SK-N-SH (cell line): ENCODE measurements around the gene KCNQ4. TPM values are rescaled to one million over a fixed set of nuclear protein-coding genes. Genes with fewer than 3 reads are reported as not detected.

Experiments
- CTCF ChIA-PET: fragments of 300-600, 350-600 bp; formaldehyde crosslinking; extraction: SDS; loops from one replicate; lab custom pipeline; 2021; lab: Yijun Ruan, JAX
- POLR2A ChIA-PET: fragments of 350-600 bp; sonication (Branson Sonifier 250); formaldehyde crosslinking; extraction: SDS; loops from one replicate; lab custom pipeline; 2020; ENCODE audit warnings: antibody characterized with exemption, inconsistent platforms; lab: Yijun Ruan, JAX
- DNase-seq: peaks from one replicate; pipeline ENCODE4 v3.0.0; 2012
- H2AFZ ChIP-seq: fragments of 200-600 bp; sonication (generic); 2 replicates; pipeline ENCODE4 v1.8.1; 2016; ENCODE audit warnings: antibody characterized with exemption, mild to moderate bottlenecking, low read depth
- H3F3A ChIP-seq: fragments of 200-600 bp; sonication (generic); replicated peaks from 2 replicates; pipeline ENCODE3; 2016; ENCODE audit warnings: antibody characterized with exemption, mild to moderate bottlenecking; ENCODE audit not compliant: insufficient read depth
- H3K27ac ChIP-seq, 2 experiments: fragments of 200-500 bp in 1 of 2; fragments of 200-600 bp in 1 of 2; sonication (Bioruptor generic) in 1 of 2; sonication (generic), shearing (Covaris generic) in 1 of 2; 2 replicates each; pipeline versions ENCODE4 v1.5.1 to v1.6.1; 2014 to 2016; ENCODE audit warnings: low read depth in 2 of 2, inconsistent platforms in 1 of 2, low read length in 1 of 2, mild to moderate bottlenecking in 1 of 2, mixed read lengths in 1 of 2
- H3K27me3 ChIP-seq: fragments of 200-600 bp; sonication (generic), shearing (Covaris generic); 2 replicates; pipeline ENCODE4 v1.6.1; 2016; ENCODE audit warnings: mixed run types; ENCODE audit not compliant: insufficient read depth
- H3K36me3 ChIP-seq, 2 experiments: fragments of 200-500 bp in 1 of 2; fragments of 200-600 bp in 1 of 2; sonication (Bioruptor generic) in 1 of 2; sonication (generic) in 1 of 2; replicated peaks in 1 of 2; 2 replicates each; pipeline versions ENCODE3 to v1.5.1; 2014 to 2016; ENCODE audit warnings: low read length in 1 of 2, mild to moderate bottlenecking in 1 of 2; ENCODE audit not compliant: insufficient read depth in 2 of 2, control insufficient read depth in 1 of 2
- H3K4me1 ChIP-seq, 2 experiments: fragments of 200-500 bp in 1 of 2; fragments of 200-600 bp in 1 of 2; sonication (Bioruptor generic) in 1 of 2; sonication (generic), shearing (Covaris generic) in 1 of 2; 2 replicates each; pipeline versions ENCODE4 v1.5.1 to v1.6.1; 2014 to 2016; ENCODE audit warnings: low read depth in 1 of 2, low read length in 1 of 2, mixed run types in 1 of 2; ENCODE audit not compliant: insufficient read depth in 2 of 2, control insufficient read depth in 1 of 2
- H3K4me2 ChIP-seq: fragments of 200-600 bp; sonication (generic), shearing (Covaris generic); 2 replicates; pipeline ENCODE4 v1.6.1; 2017; ENCODE audit warnings: mixed run types
- H3K4me3 ChIP-seq, 2 experiments: fragments of 200-500 bp in 1 of 2; fragments of 200-600 bp in 1 of 2; sonication (Bioruptor generic) in 1 of 2; sonication (generic), shearing (Covaris generic) in 1 of 2; 2 replicates each; pipeline versions ENCODE4 v1.5.1 to v1.8.1; 2014 to 2016; ENCODE audit warnings: low read depth in 2 of 2, inconsistent platforms in 1 of 2, low read length in 1 of 2, mild to moderate bottlenecking in 1 of 2, mixed read lengths in 1 of 2, moderate library complexity in 1 of 2
- H3K79me2 ChIP-seq: fragments of 200-600 bp; sonication (generic); 2 replicates; pipeline ENCODE4 v1.8.1; 2017; ENCODE audit warnings: mild to moderate bottlenecking; ENCODE audit not compliant: insufficient read depth
- H3K9ac ChIP-seq: fragments of 200-600 bp; sonication (generic); 2 replicates; pipeline ENCODE4 v1.6.1; 2017; ENCODE audit warnings: mixed run types
- H3K9me2 ChIP-seq: fragments of 200-600 bp; sonication (generic); 2 replicates; pipeline ENCODE4 v1.6.1; 2017; ENCODE audit warnings: mixed run types
- H3K9me3 ChIP-seq: fragments of 200-600 bp; sonication (generic); 2 replicates; pipeline ENCODE4 v1.6.1; 2017; ENCODE audit warnings: mixed run types, mild to moderate bottlenecking, moderate library complexity
- H4K20me1 ChIP-seq: fragments of 200-600 bp; sonication (generic); 2 replicates; pipeline ENCODE4 v1.6.1; 2017; ENCODE audit warnings: mild to moderate bottlenecking, mixed run types; ENCODE audit not compliant: insufficient read depth
- EZH2phosphoT487 ChIP-seq: fragments of 200-600 bp; sonication (generic); IDR thresholded peaks from 2 replicates; pipeline ENCODE4 v1.6.1; 2017; ENCODE audit warnings: low read depth, mixed run types, mild to moderate bottlenecking, antibody characterized with exemption, moderate library complexity, borderline replicate concordance
- GABPA ChIP-seq: IDR thresholded peaks from 2 replicates; pipeline ENCODE4 v1.4.0; 2012; ENCODE audit warnings: low read depth, mild to moderate bottlenecking
- GATA2 ChIP-seq: sonication (generic); formaldehyde crosslinking; IDR thresholded peaks from 2 replicates; pipeline ENCODE4 v1.5.0; 2020; ENCODE audit warnings: mild to moderate bottlenecking, missing genetic modification reagents
- NFIC ChIP-seq: IDR thresholded peaks from 2 replicates; pipeline ENCODE4 v1.4.0; 2012; ENCODE audit warnings: borderline replicate concordance
- RFX5 ChIP-seq: IDR thresholded peaks from 2 replicates; pipeline ENCODE4 v1.6.1; 2012; ENCODE audit warnings: mild to moderate bottlenecking, improper control_type of control experiment, low read length
- RXRA ChIP-seq: IDR thresholded peaks from 2 replicates; pipeline ENCODE4 v1.4.0; 2012; ENCODE audit warnings: low read depth, mild to moderate bottlenecking, borderline replicate concordance
- TAF1 ChIP-seq: IDR thresholded peaks from 2 replicates; pipeline ENCODE4 v1.6.1; 2012; ENCODE audit warnings: low read depth, mild to moderate bottlenecking, low read length, moderate library complexity, borderline replicate concordance
- TEAD4 ChIP-seq: IDR thresholded peaks from 2 replicates; pipeline ENCODE4 v1.4.0; 2012; ENCODE audit warnings: mild to moderate bottlenecking, borderline replicate concordance; ENCODE audit not compliant: insufficient read depth
- WGBS: methylation state at CpG from one replicate; pipeline ENCODE4 v1.1.6; 2017; ENCODE audit warnings: low lambda C conversion rate; 5-methylcytosine and 5-hydroxymethylcytosine counted together
- polyA plus RNA-seq, 3 experiments: library from polyadenylated mRNA; depleted of rRNA; stranded (reverse); fragments of >200 nt; gene quantifications; 2 replicates each; pipeline ENCODE4 v1.2.3, GENCODE V29; 2012
- TF ChIP-seq, protein P1 (sequence below): IDR thresholded peaks from 2 replicates; pipeline ENCODE4 v1.4.0; 2012; ENCODE audit warnings: low read depth
- TF ChIP-seq, protein P2 (sequence below): IDR thresholded peaks from 2 replicates; pipeline ENCODE4 v1.4.0; 2012; ENCODE audit warnings: low read depth, borderline replicate concordance
- TF ChIP-seq, protein P3 (sequence below): fragments of 200-600 bp; sonication (generic); IDR thresholded peaks from 2 replicates; pipeline ENCODE4 v1.6.1; 2017; ENCODE audit warnings: antibody characterized with exemption, mild to moderate bottlenecking, moderate library complexity

Gene KCNQ4
- polyA plus RNA-seq, 1 of the 3 experiments (the other 2 are of a cell fraction) = 0.15 TPM

DNA sequence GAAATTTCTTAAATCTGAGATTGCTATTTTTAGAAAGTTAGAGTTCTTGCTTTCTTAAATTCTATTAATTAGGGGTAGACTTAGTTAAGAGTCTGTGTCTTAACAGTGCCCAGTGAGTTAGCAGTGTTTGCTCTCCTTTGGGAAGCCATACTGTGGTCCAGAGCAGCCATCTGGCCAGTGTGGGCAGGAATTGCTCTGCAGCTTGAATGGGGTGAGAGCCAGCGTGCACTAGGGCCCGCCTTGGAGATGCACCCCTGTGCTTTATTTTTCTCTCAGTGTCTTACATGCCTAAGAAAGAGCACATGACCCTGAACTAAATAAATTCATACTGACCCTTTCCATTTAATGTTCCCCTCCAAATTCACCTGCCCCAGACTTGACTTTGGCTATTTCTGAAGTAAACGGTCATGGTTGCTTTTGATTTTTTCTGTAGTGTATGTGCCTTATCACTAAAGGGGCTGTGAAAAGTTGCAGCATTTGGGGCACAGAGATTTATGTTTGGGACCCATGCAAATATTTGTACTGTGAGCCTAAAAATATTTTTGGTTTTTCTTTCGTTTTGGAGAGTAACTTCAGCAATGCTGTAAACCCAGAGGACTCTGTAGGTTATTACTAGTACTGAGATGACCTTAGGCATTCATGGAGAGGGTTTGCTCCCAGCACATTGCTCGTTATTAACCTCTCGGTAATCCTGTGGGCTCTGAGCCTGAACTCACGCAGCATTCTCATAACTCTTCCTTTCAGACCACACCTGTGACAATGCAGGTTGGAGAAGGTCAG is 21.3 kb upstream of the KCNQ4 start:
- ChIA-PET POLR2A (no interaction called here), CTCF (no interaction called here)
- no peaks in the 10 kb centered on the region for H4K20me1 ChIP-seq
- no peak overlapping the region for H3K4me3 ChIP-seq
- H3K36me3 ChIP-seq = peaks cover 45 to 79% of the 10 kb centered on the region in 2 experiments
- H3F3A ChIP-seq = no peaks in the 10 kb centered on the region
- H3K4me1 ChIP-seq = peaks cover 0 to 13% of the 10 kb centered on the region in 2 experiments; a peak in 2 of 4 replicates
- no peaks in the 10 kb centered on the region for H3K27me3 ChIP-seq
- no peak overlapping the region for H3K27ac ChIP-seq
- H3K9me3 ChIP-seq = no peaks in the 10 kb centered on the region
- no peak overlapping the region for H3K9ac ChIP-seq
- no peak for TF ChIP-seq RFX5
- no peak overlapping the region for H3K4me2 ChIP-seq
- no peak for DNase-seq
- H3K79me2 ChIP-seq = no peaks in the 10 kb centered on the region
- H2AFZ ChIP-seq = no peak overlapping the region
- no peaks in the 10 kb centered on the region for H3K9me2 ChIP-seq
- WGBS = 98% methylated on average over 7 of the region's 7 CpGs

DNA sequence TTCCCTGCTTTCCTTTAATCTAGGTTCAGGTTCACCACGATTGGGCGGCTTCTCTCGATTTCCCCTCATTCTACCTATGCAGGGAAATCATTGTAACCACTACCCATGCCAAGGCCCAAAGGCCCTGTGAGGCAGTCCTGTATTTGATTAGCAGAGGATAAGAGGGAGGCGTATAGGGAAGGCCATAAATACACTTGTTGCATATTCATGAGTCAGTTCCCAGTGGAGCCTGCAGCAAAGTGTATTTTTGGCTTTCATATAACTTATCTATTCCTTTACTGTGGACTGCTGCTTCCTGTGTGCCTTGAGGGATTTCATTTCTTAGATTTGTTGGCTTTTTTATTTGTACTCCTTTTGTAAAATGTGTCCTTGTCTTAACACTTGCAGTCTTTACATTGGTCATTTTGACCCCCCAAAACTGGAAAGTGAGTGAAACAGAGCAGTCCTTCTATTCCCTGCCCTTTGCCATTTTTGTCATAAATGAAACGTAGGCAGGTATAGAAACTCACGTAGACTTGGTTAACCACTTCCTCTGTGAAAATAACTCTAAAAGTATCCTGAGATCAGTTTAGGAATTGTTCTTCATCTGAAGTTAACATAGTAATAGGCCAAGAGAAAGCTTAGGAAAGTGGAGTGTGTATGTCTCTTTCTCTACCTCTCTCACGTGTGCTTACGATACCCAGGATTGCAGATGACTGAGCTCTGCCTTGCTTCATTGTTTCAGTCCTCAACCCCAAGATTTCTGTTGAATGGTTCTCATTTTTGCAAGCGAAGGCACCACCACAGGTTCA is 19.6 kb upstream of the KCNQ4 start:
- Histone ChIP-seq H3K4me3 (no peak overlapping the region), H3K27ac (no peak overlapping the region), H3K4me1 (peaks cover 0 to 13% of the 10 kb centered on the region in 2 experiments; a peak in 2 of 4 replicates)
- no peak for DNase-seq
- TF ChIP-seq RXRA = no peak
- no peak for TF ChIP-seq TAF1
- TF ChIP-seq NFIC = no peak
- TF ChIP-seq TEAD4 = no peak
- TF ChIP-seq GATA2 (CRISPR knock-in tag) = no peak
- TF ChIP-seq, protein P1, sequence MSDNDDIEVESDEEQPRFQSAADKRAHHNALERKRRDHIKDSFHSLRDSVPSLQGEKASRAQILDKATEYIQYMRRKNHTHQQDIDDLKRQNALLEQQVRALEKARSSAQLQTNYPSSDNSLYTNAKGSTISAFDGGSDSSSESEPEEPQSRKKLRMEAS = no peak
- TF ChIP-seq, protein P2, sequence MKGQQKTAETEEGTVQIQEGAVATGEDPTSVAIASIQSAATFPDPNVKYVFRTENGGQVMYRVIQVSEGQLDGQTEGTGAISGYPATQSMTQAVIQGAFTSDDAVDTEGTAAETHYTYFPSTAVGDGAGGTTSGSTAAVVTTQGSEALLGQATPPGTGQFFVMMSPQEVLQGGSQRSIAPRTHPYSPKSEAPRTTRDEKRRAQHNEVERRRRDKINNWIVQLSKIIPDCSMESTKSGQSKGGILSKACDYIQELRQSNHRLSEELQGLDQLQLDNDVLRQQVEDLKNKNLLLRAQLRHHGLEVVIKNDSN = no peak
- TF ChIP-seq GABPA = no peak
- no peak for TF ChIP-seq EZH2phosphoT487
- TF ChIP-seq, protein P3, sequence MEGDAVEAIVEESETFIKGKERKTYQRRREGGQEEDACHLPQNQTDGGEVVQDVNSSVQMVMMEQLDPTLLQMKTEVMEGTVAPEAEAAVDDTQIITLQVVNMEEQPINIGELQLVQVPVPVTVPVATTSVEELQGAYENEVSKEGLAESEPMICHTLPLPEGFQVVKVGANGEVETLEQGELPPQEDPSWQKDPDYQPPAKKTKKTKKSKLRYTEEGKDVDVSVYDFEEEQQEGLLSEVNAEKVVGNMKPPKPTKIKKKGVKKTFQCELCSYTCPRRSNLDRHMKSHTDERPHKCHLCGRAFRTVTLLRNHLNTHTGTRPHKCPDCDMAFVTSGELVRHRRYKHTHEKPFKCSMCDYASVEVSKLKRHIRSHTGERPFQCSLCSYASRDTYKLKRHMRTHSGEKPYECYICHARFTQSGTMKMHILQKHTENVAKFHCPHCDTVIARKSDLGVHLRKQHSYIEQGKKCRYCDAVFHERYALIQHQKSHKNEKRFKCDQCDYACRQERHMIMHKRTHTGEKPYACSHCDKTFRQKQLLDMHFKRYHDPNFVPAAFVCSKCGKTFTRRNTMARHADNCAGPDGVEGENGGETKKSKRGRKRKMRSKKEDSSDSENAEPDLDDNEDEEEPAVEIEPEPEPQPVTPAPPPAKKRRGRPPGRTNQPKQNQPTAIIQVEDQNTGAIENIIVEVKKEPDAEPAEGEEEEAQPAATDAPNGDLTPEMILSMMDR = no peak
- TF ChIP-seq, all 33 proteins: peak for 0
- H3K4me2 ChIP-seq = no peak overlapping the region
- H3K27me3 ChIP-seq = no peaks in the 10 kb centered on the region
- POLR2A ChIA-PET = no interaction called here
- WGBS = 91% methylated on average over 9 of the region's 9 CpGs
- H3K9ac ChIP-seq = no peak overlapping the region
- no peaks in the 10 kb centered on the region for H3K79me2 ChIP-seq
- H3F3A ChIP-seq = no peaks in the 10 kb centered on the region
- no peaks in the 10 kb centered on the region for H4K20me1 ChIP-seq
- peaks cover 42 to 76% of the 10 kb centered on the region in 2 experiments for H3K36me3 ChIP-seq
- H2AFZ ChIP-seq = no peak overlapping the region
- CTCF ChIA-PET = interaction anchor here (1.0 to 2.9 kb wide), 7 partner anchors 8 to 197 kb away, joined by 3 to 31 read pairs (median 7); no protein-coding TSS in a partner anchor
- H3K9me3 ChIP-seq = no peaks in the 10 kb centered on the region
- H3K9me2 ChIP-seq = no peaks in the 10 kb centered on the region
